HepG2 (cell line): ENCODE measurements around the gene TRAF4. TPM values are rescaled to one million over a fixed set of nuclear protein-coding genes. Genes with fewer than 3 reads are reported as not detected.

Experiments
- ASH2L ChIP-seq: fragments of 300-600, 200-600 bp; sonication (generic); IDR thresholded peaks from 2 replicates; pipeline ENCODE4 v1.7.0; 2017; ENCODE audit warnings: low read depth, mild to moderate bottlenecking, moderate library complexity, mixed read lengths, low read length; ENCODE audit not compliant: insufficient read length
- HCFC1 ChIP-seq: fragments of 150-350 bp; IDR thresholded peaks from 2 replicates; pipeline ENCODE4 v1.6.1; 2014; ENCODE audit warnings: low read depth, low read length
- HNRNPH1 ChIP-seq: fragments of 200-400 bp; formaldehyde crosslinking; optimal IDR thresholded peaks from 2 replicates; pipeline ENCODE3; 2017; ENCODE audit warnings: mild to moderate bottlenecking, low read depth, low read length
- KDM2A ChIP-seq: sonication (generic); formaldehyde crosslinking; IDR thresholded peaks from 2 replicates; pipeline ENCODE4 v1.4.0; 2020; ENCODE audit warnings: low read depth, missing genetic modification reagents, borderline replicate concordance
- MAFK ChIP-seq, 2 experiments: IDR thresholded peaks in 1 of 2; conservative IDR thresholded peaks in 1 of 2; 2 replicates each; pipeline ENCODE4 v1.6.1; 2011; ENCODE audit warnings: improper control_type of control experiment in 2 of 2, low read length in 2 of 2
- MIER3 ChIP-seq: IDR thresholded peaks from 2 replicates; pipeline ENCODE4 v1.6.1; 2016; ENCODE audit warnings: missing compliant biosample characterization, borderline replicate concordance
- NFIB ChIP-seq: sonication (generic); formaldehyde crosslinking; IDR thresholded peaks from 2 replicates; pipeline ENCODE4 v1.9.0; 2021; ENCODE audit warnings: missing genetic modification reagents, mild to moderate bottlenecking, borderline replicate concordance
- NONO ChIP-seq, 2 experiments: fragments of 450-650 bp in 1 of 2; sonication (generic) in 1 of 2; formaldehyde crosslinking in 1 of 2; IDR thresholded peaks in 1 of 2; conservative IDR thresholded peaks in 1 of 2; 2 replicates each; pipeline versions ENCODE4 v1.6.1 to v1.8.0; 2017 to 2022; ENCODE audit warnings: mild to moderate bottlenecking in 1 of 2, missing genetic modification reagents in 1 of 2, moderate library complexity in 1 of 2
- RARG ChIP-seq: sonication (generic); formaldehyde crosslinking; IDR thresholded peaks from 2 replicates; pipeline ENCODE4 v1.4.0; 2020; ENCODE audit warnings: low read depth, mild to moderate bottlenecking, missing genetic modification reagents
- SMARCE1 ChIP-seq: fragments of 450-650 bp; IDR thresholded peaks from 2 replicates; pipeline ENCODE4 v1.6.1; 2017; ENCODE audit warnings: borderline replicate concordance
- TRIM24 ChIP-seq: sonication (generic); formaldehyde crosslinking; IDR thresholded peaks from 2 replicates; pipeline ENCODE4 v1.8.0; 2022; ENCODE audit warnings: mild to moderate bottlenecking, missing genetic modification reagents
- TSC22D2 ChIP-seq: sonication (generic); formaldehyde crosslinking; IDR thresholded peaks from 2 replicates; pipeline ENCODE4 v1.5.1; 2020; ENCODE audit warnings: missing genetic modification reagents, mild to moderate bottlenecking, borderline replicate concordance
- U2AF1 ChIP-seq: fragments of 200-400 bp; formaldehyde crosslinking; optimal IDR thresholded peaks from 2 replicates; pipeline ENCODE3; 2017; ENCODE audit warnings: mild to moderate bottlenecking, low read depth, low read length
- ZBTB33 ChIP-seq: sonication (generic); formaldehyde crosslinking; IDR thresholded peaks from 2 replicates; pipeline ENCODE4 v1.4.0; 2020; ENCODE audit warnings: missing genetic modification reagents
- ZFYVE20 ChIP-seq: sonication (generic); formaldehyde crosslinking; IDR thresholded peaks from 2 replicates; pipeline ENCODE4 v1.8.0; 2023; ENCODE audit warnings: low read depth, mild to moderate bottlenecking, moderate library complexity, missing genetic modification reagents, borderline replicate concordance
- ZNF24 ChIP-seq: fragments of 450-650 bp; IDR thresholded peaks from 2 replicates; pipeline ENCODE4 v1.6.1; 2017; ENCODE audit warnings: antibody characterized with exemption, mild to moderate bottlenecking
- ZNF260 ChIP-seq: sonication (generic); formaldehyde crosslinking; IDR thresholded peaks from 2 replicates; pipeline ENCODE4 v1.4.0; 2020; ENCODE audit warnings: missing genetic modification reagents, low read depth, mild to moderate bottlenecking, borderline replicate concordance
- ZNF281 ChIP-seq: sonication (generic); formaldehyde crosslinking; IDR thresholded peaks from 2 replicates; pipeline ENCODE4 v1.4.0; 2020; ENCODE audit warnings: missing genetic modification reagents, borderline replicate concordance
- ZNF414 ChIP-seq: sonication (generic); formaldehyde crosslinking; IDR thresholded peaks from 2 replicates; pipeline ENCODE4 v1.5.0; 2020; ENCODE audit warnings: missing genetic modification reagents
- ZNF580 ChIP-seq: IDR thresholded peaks from 2 replicates; pipeline ENCODE4 v1.6.1; 2016; ENCODE audit warnings: low read depth, borderline replicate concordance
- polyA plus RNA-seq, 8 experiments: library from polyadenylated mRNA; depleted of rRNA in 3 of 8; stranded (reverse) in 7 of 8; unstranded in 1 of 8; fragments of >200 nt; fragmentation: Illumina TruSeq in 4 of 8; extraction: Trizol in 4 of 8; gene quantifications; 2 replicates each; pipeline versions ENCODE4 v1.2.1 to v1.2.3, GENCODE V29; 2011 to 2016; ENCODE audit warnings: low read depth in 4 of 8, missing spikeins in 1 of 8, mixed read lengths in 1 of 8; ENCODE audit not compliant: insufficient read depth in 1 of 8
- total RNA-seq, 5 experiments: library from RNA; depleted of rRNA; stranded (reverse); fragments of >200 nt; fragmentation: Illumina TruSeq; extraction: Trizol; gene quantifications; 2 replicates each; pipeline ENCODE4 v1.2.3, GENCODE V29; 2016; ENCODE audit warnings: low read depth in 1 of 5
- TF ChIP-seq, protein P1 (sequence below): sonication (generic); formaldehyde crosslinking; IDR thresholded peaks from 2 replicates; pipeline ENCODE4 v1.4.0; 2020; ENCODE audit warnings: missing genetic modification reagents, borderline replicate concordance

TRAF4 gene
- total and polyA plus RNA-seq, 2 of the 13 experiments (the other 11 are each of a cell fraction or from before 2014, with no cell fraction given): 86.0 to 89.9 TPM

- TF ChIP-seq TSC22D2 (CRISPR knock-in tag) (no peak), ZNF414 (CRISPR knock-in tag) (no peak), NFIB (no peak), ASH2L (no peak), MIER3 (CRISPR knock-in tag) (0 out of 2 replicates have a peak, but pooled peaks have one; percentile 27), MAFK (conservative IDR thresholded peaks at IDR 0.05 in 1 of 2, IDR thresholded peaks at IDR 0.05 in 1 of 2; ENCODE audit: low read length in 2 of 2) (no peak), ZNF260 (CRISPR knock-in tag) (no peak), ZFYVE20 (CRISPR knock-in tag) (no peak), TRIM24 (CRISPR knock-in tag) (no peak), ZNF281 (CRISPR knock-in tag) (no peak), RARG (no peak), ZBTB33 (CRISPR knock-in tag) (0 out of 2 replicates have a peak, but pooled peaks have one; percentile 39), HNRNPH1 (no peak), KDM2A (CRISPR knock-in tag) (no peak), ZNF24 (no peak), ZNF580 (CRISPR knock-in tag) (no peak), SMARCE1 (no peak), HCFC1 (no peak), NONO (IDR thresholded peaks at IDR 0.05) (no peak), NONO (CRISPR knock-in tag; conservative IDR thresholded peaks at IDR 0.05) (no peak), U2AF1 (no peak)
- TF ChIP-seq, protein P1, sequence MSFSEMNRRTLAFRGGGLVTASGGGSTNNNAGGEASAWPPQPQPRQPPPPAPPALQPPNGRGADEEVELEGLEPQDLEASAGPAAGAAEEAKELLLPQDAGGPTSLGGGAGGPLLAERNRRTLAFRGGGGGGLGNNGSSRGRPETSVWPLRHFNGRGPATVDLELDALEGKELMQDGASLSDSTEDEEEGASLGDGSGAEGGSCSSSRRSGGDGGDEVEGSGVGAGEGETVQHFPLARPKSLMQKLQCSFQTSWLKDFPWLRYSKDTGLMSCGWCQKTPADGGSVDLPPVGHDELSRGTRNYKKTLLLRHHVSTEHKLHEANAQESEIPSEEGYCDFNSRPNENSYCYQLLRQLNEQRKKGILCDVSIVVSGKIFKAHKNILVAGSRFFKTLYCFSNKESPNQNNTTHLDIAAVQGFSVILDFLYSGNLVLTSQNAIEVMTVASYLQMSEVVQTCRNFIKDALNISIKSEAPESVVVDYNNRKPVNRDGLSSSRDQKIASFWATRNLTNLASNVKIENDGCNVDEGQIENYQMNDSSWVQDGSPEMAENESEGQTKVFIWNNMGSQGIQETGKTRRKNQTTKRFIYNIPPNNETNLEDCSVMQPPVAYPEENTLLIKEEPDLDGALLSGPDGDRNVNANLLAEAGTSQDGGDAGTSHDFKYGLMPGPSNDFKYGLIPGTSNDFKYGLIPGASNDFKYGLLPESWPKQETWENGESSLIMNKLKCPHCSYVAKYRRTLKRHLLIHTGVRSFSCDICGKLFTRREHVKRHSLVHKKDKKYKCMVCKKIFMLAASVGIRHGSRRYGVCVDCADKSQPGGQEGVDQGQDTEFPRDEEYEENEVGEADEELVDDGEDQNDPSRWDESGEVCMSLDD (CRISPR knock-in tag): no peak
These were observed 44.3 kb downstream of the TRAF4 start (continued) for GRCh38 chr17:28788100-28788499.
